Muscle of arm (tissue), 12 donors: ENCODE measurements around the gene TMCC2. TPM values are rescaled to one million over a fixed set of nuclear protein-coding genes. Genes with fewer than 3 reads are reported as not detected.
A peak's percentile ranks its signal among the peaks of the same experiment; 100 is the strongest.

ENCODE experiments used
- DNase-seq: peaks from one replicate; pipeline ENCODE4 v3.0.0-alpha.2; 2013
- polyA plus RNA-seq, 12 donors: library from polyadenylated mRNA; unstranded; fragments of 120-200 nt; gene quantifications; one replicate each; pipeline ENCODE4 v1.2.1, GENCODE V29; 2013; ENCODE audit not compliant: insufficient read length in 12 of 12

Gene TMCC2
- polyA plus RNA-seq, 12 donors = 6.6 to 21.3 (median 10.0) TPM; not detected in 1

DNA sequence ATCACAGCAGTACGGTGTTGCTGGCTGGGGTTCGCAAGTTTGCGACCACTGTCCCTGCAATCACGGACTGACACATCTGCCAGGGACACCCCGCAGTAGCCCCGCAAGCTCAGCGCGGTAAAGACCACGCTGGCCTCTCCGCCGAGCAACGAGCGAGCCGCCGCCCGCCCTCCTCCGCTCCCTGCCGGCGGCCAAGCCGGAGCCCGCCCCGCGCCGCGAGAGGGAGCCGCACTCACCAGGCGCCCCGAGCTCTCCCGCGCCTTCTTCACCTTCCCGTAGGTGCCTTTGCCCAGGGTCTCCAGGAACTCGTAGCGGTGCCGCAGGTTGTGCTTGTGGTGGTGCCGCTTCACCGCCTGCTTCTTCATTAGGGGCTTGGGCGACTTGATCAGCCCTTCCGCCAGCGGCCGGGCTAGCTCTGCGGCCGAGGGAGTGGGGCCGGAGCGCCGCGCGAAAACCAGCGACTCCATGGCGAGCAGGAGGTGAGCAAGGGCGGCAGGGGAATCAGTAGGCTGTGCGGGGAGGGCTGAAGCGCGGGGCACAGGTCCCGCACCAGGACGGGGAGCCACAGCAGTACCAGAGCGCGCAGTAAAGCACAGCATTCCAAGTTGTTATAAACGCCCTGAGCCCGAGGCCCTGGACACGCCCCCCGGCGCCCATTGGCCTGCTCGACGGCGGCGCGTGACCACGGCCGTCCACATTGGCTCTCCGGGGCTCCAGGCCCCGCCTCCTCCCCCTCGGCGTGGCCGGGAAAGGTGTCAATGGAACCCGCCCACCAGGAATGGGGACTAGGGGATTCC is 93.6 kb downstream of the TMCC2 start, which contains the start of gene NUAK2:
NUAK2 (minus strand) TSS at position 584 of the 797 bp plus-strand sequence; CDS start at position 467, 117 bp downstream.
- DNase-seq = peak; percentile 71

DNA sequence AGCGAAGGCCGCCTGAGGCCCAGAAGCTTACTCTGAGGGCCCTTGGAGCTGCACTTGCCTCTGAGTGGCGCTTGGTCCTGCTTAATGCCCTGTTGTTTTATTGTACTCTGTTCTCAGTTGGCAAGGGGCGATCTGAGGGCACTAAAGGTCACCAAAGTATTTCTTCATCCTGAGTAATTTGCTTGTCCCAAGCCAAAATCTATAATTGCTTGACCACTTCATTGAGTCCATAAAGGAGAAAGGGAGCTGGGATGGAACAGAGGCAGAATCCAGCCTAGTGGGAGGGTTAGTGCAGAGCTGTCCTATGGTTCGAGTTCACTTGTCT is 94.2 kb downstream of the TMCC2 start:
- DNase-seq = no peak

Other genes starting within 250 kb of the TMCC2 start
- 1 to 10 TPM in 2 of 12 donors, under 1 TPM in 8, not detected in 2; 0.57 to 3.8 (median 0.68) TPM for gene CNTN2, start 184.7 kb upstream of the TMCC2 start, polyA plus RNA-seq
- gene TMEM81, start 143.5 kb upstream of the TMCC2 start, polyA plus RNA-seq = 1 to 10 TPM in 10 of 12 donors, not detected in 2; 2.0 to 3.1 (median 2.8) TPM
- gene RBBP5, start 106.0 kb upstream of the TMCC2 start, polyA plus RNA-seq = 10 to 100 TPM in 9 of 12 donors, 1 to 10 TPM in 2, not detected in 1; 9.6 to 17.7 (median 12.1) TPM
- gene DSTYK, start 16.2 kb upstream of the TMCC2 start, polyA plus RNA-seq = 1 to 10 TPM in 11 of 12 donors, not detected in 1; 6.0 to 9.3 (median 8.1) TPM
- 1 to 10 TPM in 1 of 12 donors, under 1 TPM in 9, not detected in 2; 0.25 to 1.8 (median 0.69) TPM for gene NUAK2, start 93.8 kb downstream of the TMCC2 start, polyA plus RNA-seq
- gene KLHDC8A, start 129.0 kb downstream of the TMCC2 start, polyA plus RNA-seq = 1 to 10 TPM in 1 of 12 donors, under 1 TPM in 9, not detected in 2; 0.17 to 1.0 (median 0.38) TPM
- under 1 TPM in 1 of 12 donors, not detected in 11; 0.29 TPM for gene LEMD1, start 194.1 kb downstream of the TMCC2 start, polyA plus RNA-seq
- gene BLACAT1, start 228.1 kb downstream of the TMCC2 start, polyA plus RNA-seq = under 1 TPM in 1 of 12 donors, not detected in 11; 0.12 TPM